Measurements from ENCODE around the gene PTPN22.

- TF ChIP-seq CTCF (IDR thresholded peaks at IDR 0.05) = no peak
- TF ChIP-seq POLR2A (IDR thresholded peaks at IDR 0.05) = peak in 1 of 3 donors; percentile 27
Measured at GRCh38 chr1:113886417-113887401, 15.2 kb upstream of the PTPN22 start.
